HG02981 (cell line): Measurements from ENCODE around the gene KCNK1.
"Not testable (repeated sequence)": the region's sequence is repeated elsewhere in the genome, so short reads cannot be mapped to it uniquely, and the experiment has no call there.

Experiments
- ATAC-seq: cut with Tn5 transposase; IDR thresholded peaks from one replicate; pipeline ENCODE4 v1.9.1; 2021; ENCODE audit warnings: mild to moderate bottlenecking, moderate library complexity; ENCODE audit not compliant: unreplicated experiment

KCNK1 gene

DNA sequence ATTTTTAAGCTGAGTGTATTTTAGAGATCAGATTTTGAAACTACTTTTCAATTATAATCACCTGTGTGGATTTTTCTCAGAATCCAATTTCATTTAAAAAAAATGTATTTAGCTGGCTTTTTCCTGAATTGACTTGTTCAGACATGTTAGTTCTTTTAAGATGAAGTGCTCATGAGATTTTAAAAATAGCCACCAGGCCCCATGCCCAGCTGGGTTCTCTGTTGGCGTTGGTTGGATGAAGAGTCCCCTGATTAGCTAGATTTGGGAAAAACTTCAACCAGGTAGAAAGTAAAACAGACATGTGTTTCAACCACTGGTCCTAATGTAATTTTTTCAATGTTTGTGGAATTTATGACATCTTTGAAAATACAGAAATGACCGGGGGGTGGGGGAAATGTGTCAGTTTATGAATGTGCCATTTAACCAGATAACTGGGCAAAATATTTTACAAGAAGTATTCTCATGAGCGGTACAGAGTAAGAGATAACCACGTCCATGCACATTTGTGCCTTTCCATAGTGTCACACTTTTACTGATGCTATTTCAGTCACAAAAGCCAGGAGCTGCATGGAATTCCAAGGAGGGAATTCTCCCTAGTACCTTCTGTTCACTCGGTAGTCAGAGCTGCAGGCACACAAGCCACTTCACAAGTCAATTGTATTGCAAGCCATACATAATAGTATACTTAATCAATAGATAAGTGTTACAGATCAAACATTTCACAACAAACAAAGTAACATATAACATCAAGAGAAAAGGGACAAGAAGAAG is 51.1 kb downstream of the KCNK1 start:
- ATAC-seq: no peak

DNA sequence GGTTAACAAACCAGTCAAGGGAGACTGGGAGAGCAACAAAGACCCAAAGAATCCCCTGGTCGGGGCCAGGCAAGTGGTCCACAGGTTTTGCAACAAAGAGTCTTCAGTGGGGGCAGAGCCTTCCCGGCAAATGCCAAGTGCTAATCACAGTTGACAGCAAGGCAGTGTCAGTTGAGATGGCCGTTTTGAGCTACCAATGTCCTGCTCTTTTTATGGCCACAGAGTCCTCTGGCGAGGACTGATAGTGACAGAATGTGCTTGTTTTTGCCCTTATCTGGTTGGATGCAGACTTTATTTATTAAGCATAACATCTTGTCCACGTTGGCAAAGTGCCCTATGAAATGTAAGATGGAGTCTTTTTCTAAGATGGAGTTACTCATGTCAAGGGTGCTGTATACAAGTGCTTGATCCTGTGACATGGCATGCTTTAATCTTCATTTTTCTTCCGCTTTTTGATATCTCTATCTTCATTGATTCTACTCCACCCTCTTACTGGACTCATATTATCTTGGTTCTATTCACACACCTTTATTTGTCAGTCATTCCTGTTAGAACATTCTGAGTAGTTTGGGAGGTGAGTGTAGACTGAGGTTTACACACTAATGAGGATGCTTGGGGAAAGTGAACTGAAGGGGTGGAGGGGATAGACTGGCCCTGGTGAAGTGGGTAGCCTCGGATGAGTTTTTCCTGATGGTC is 51.8 kb downstream of the KCNK1 start:
- ATAC-seq: no peak

- ATAC-seq: no peak
Measured at GRCh38 chr1:233667741-233668140, 53.8 kb downstream of the KCNK1 start.

GRCh38 chr1:233668146-233668724 is 54.3 kb downstream of the KCNK1 start:
- ATAC-seq: no peak

GRCh38 chr1:233668725-233669294 is 54.9 kb downstream of the KCNK1 start:
- no peak for ATAC-seq

DNA sequence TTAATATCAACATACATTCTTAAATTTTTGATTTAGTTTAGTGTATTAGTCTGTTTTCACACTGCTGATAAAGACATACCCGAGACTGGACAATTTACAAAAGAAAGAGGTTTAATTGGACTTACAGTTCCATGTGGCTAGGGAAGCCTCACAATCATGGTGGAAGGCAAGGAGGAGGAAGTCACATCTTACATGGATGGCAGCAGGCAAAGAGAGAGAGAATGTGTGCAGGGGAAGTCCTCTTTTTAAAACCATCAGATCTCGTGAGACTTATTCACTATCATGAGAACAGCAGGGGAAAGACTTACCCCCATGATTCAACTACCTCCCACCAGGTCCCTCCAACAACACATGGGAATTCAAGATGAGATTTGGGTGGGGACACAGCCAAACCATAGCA is 56.5 kb downstream of the KCNK1 start:
- ATAC-seq: not testable (repeated sequence)

DNA sequence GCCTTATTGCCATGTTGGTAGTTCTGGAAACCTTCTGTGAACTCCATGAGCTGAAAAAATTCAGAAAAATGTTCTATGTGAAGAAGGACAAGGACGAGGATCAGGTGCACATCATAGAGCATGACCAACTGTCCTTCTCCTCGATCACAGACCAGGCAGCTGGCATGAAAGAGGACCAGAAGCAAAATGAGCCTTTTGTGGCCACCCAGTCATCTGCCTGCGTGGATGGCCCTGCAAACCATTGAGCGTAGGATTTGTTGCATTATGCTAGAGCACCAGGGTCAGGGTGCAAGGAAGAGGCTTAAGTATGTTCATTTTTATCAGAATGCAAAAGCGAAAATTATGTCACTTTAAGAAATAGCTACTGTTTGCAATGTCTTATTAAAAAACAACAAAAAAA is 57.4 kb downstream of the KCNK1 start:
- no peak for ATAC-seq

DNA sequence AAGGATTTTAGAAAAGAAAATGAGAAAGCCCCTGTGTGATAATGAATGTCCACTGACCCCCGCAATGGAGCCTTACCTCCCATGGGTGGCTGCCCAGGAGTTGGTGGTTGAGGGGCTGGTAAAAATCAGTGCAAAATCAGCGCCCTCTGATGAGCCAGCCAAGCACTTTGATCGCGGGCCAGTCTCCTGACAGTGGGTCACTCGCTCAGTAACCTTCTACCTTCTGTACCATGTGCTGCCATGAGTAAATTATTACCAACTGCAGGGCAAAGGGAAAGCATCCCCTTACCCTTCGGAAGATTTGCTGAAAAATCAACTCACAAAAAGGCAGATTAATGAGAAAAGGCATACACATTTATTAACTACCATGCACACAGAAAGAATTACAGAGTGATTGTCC is 58.8 kb downstream of the KCNK1 start:
- no peak for ATAC-seq

DNA sequence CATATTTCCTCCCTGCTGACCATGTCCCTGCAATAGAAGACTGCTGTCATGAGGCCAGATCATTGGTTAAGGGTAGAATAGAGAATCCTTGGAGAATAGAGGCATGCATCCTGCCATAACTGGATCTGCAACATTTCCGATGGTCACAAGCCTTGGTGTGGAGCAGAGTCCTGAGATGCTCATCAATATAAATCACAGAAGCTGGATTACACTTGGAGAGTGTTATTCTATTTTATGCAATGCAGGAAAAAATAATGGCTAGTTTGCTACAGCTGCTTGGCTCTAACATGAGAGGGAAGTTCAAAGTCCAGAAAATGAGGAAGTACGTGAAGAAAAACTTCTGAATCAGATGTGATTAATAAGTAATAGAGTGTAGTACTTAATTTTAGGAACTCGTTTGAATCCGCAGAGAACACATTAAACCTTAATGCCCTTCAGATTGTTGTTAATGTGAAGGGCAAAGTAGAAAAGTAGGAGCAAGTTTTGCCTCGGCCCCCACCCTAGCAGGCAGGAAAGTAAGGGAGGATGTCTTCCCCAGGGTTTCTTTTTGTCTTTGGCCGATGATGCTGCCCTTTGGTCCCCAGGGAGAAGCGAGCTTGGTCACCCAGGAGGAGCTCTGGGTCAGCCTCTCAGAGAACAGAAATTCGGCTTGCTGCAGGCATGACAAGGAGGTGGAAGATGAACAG is 59.5 kb downstream of the KCNK1 start:
- no peak for ATAC-seq

DNA sequence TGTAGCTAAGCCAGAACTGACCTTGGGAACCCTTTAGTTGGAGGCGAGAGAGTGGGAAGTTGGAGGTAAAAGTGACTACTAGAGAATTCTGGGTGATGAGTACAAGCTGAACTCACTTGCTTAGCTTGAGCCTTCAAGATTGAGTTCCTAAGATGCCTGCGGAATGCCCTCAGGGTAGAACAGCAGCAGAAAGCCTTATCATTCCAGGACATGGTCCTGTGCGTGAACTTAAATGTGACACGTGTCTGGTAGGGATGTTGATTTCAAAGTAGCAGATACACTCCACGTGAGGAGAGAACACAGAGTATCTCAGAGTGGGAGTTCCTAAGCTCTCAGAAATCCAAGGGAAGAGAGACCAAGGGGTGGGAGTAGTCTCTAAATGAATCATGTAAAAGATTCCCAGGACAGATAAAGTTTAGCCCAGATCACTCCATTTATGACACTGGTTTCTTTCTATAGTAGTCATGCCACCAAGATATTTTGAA is 60.1 kb downstream of the KCNK1 start:
- ATAC-seq: no peak

- ATAC-seq: no peak
Measured at GRCh38 chr1:233675446-233675845, 61.5 kb downstream of the KCNK1 start.

- ATAC-seq: peak; percentile 88
Measured at GRCh38 chr1:233675893-233676292, 62.0 kb downstream of the KCNK1 start.

GRCh38 chr1:233677690-233678354 is 63.9 kb downstream of the KCNK1 start:
- ATAC-seq: no peak

GRCh38 chr1:233679030-233679429 is 65.1 kb downstream of the KCNK1 start:
- no peak for ATAC-seq

GRCh38 chr1:233679591-233680373 is 65.9 kb downstream of the KCNK1 start:
- no peak for ATAC-seq

DNA sequence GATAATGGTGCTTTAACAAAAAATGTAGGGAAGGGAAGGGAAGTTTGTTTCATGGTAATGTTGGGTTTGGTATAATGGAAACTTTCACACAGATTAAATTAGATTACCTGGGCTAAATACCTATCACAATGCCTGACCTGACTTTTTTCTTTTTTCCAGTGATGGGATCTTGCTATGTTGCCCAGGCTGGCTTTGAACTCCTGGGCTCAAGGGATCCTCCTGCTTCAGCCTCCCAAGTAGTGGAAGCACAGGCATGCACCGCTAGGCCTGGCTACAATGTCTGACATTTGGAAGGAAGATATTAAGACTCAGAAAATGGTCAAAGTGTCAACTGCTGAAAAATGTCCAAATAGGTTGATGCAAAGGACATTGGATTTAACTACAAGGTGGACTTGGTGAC is 67.4 kb downstream of the KCNK1 start:
- ATAC-seq: no peak

- ATAC-seq: not testable (repeated sequence)
Measured at GRCh38 chr1:233686653-233687052, 72.7 kb downstream of the KCNK1 start.

DNA sequence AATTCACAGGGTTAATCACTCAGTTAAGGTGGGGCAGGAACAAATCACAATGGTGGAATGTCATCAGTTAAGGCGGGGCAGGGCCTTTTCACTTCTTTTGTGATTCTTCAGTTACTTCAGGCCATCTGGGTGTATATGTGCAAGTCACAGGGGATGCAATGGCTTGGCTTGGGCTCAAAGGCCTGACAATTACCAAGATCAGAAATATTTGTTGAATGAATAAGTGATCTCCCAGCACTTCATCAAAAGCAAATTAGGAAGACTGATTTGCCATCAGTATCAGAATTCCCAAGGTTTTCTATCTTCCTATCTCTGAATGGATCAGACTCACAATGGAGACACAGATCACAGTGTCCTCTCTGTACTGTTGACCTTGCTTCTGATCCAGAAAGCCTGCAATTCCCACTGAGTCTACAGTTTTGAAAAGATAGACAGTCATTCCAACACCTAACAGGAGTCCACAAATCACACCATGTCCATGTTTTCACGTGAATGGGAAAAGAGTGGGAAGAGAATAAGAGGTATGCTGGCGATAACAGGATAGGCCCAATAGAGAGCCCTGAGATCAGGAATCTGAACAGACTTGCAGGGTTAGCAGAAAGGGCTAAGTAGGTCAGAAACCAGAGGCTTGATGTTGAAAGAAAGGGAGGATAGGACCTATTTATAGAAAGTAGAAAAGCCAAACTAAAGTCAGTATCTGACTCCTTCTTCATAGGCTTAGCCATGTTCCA is 75.3 kb downstream of the KCNK1 start:
- no peak for ATAC-seq

DNA sequence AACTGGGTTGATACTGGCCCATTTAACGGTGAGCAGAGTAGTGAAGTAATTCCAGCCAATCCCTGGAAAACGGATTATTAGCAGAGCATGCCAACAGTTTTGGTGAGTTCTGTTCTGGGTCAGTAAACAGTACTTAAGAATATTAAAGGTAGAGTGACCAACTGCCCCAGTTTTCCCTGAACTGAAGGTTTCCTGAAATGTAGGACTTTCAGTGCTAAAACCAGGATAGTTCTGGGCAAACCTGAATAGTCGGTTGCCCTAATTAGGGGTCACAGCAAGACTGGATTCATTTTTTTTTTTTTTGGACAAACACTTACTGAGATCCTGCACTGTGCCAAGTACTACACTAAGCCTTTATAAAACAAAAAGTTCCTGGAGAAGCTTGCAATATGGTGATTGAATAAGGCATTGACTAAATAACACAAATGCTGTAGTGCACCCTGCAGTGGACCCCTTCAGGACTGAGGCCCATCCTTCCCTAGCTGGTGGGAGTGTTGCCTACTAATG is 75.9 kb downstream of the KCNK1 start:
- no peak for ATAC-seq
